Measurements from ENCODE around the gene TLR1. TPM values are rescaled to one million over a fixed set of nuclear protein-coding genes. Genes with fewer than 3 reads are reported as not detected.

The TLR1 gene
- total RNA-seq, 4 donors from 2014 or later = 0.20 to 14.0 (median 6.1) TPM

DNA sequence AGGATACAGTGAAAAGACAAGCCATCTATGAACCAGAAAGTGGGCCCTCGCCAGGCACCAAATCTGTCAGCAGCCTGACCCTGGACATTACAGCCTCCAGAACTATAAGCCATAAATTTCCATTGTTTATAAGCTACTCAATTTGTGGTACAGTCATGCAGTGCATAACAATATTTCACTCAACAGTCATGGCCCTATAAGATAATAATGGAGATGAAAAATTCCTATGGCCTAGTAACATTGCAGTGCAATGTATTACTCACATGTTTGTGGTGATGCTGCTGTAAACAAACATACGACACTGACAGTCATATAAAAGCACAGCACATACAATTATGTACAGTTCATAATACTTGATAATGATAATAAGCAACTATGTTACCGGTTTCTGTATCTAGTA, 17.1 kb upstream of the TLR1 start:
- Histone ChIP-seq H3K27me3 (no peaks in the 10 kb centered on the region), H3K36me3 (no peaks in the 10 kb centered on the region), H3K4me3 (no peak overlapping the region), H3K9me3 (no peaks in the 10 kb centered on the region), H3K4me1 (no peaks in the 10 kb centered on the region), H3K27ac (no peak overlapping the region)
- intact Hi-C loops (cut with DNase I; ENCODE audit: low total_unique reads) (no loop called here), in situ Hi-C loops (cut with MboI; ENCODE audit: low pct_ligation_motif_present in 1 of 4, low pct_unique_long_range_greater_than_20kb in 1 of 4, low sequenced_read_pairs in 3 of 4) (no loop called here)
- TF ChIP-seq POLR2A (IDR thresholded peaks at IDR 0.05) (no peak), POLR2AphosphoS5 (IDR thresholded peaks at IDR 0.05) (no peak), EP300 (IDR thresholded peaks at IDR 0.05; ENCODE audit: low read depth) (no peak)
- TF ChIP-seq, protein P1, sequence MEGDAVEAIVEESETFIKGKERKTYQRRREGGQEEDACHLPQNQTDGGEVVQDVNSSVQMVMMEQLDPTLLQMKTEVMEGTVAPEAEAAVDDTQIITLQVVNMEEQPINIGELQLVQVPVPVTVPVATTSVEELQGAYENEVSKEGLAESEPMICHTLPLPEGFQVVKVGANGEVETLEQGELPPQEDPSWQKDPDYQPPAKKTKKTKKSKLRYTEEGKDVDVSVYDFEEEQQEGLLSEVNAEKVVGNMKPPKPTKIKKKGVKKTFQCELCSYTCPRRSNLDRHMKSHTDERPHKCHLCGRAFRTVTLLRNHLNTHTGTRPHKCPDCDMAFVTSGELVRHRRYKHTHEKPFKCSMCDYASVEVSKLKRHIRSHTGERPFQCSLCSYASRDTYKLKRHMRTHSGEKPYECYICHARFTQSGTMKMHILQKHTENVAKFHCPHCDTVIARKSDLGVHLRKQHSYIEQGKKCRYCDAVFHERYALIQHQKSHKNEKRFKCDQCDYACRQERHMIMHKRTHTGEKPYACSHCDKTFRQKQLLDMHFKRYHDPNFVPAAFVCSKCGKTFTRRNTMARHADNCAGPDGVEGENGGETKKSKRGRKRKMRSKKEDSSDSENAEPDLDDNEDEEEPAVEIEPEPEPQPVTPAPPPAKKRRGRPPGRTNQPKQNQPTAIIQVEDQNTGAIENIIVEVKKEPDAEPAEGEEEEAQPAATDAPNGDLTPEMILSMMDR (IDR thresholded peaks at IDR 0.05) = no peak
- no peak for DNase-seq
- 92 to 100% methylated on average over 2 to 3 of the region's 3 CpGs for WGBS, 2 donors (ENCODE audit: low coverage in 1 of 2)

DNA sequence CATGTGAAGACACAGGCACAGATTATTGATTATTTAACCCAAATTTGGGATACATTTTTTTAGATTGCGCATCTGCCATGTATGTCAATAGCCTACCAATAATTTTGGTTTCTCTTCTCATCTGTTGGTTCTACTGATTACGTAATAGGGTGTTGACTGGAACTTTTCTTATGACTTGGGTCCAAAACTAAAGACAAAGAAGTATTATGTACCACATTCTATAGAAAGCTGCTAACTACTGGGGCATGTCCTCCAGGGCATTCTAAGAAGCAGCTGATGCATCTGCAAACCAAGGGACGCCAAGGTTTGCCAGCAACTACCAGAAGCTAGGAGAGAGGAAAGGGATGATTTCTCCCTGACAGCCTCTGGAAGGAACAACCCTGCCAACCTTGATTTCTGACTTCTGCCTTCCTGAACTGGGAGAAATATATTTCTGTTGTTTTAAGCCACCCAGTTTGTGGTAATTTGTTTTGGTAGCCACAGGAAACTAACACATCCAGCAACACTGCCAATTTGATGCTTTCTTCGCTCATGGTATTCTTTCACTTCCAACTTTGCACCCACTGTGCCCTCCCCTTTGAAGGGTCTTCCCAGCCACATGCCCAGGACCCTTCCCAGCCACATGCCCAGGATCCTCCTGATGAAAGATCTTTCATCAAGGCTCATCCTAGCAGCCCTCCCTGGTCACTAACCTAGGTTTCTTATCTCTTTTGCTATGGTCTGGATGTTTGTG, 15.9 kb upstream of the TLR1 start:
- Histone ChIP-seq H3K4me1 (no peaks in the 10 kb centered on the region), H3K27ac (no peak overlapping the region), H3K9me3 (no peaks in the 10 kb centered on the region), H3K27me3 (no peaks in the 10 kb centered on the region), H3K36me3 (no peaks in the 10 kb centered on the region), H3K4me3 (no peak overlapping the region)
- DNase-seq = no peak
- WGBS, 2 donors (ENCODE audit: low coverage in 1 of 2) = 77 to 83% methylated on average over 4 of the region's 4 CpGs
- intact Hi-C loops (cut with DNase I; ENCODE audit: low total_unique reads) (no loop called here), in situ Hi-C loops (cut with MboI; ENCODE audit: low pct_ligation_motif_present in 1 of 4, low pct_unique_long_range_greater_than_20kb in 1 of 4, low sequenced_read_pairs in 3 of 4) (no loop called here)
- TF ChIP-seq EP300 (IDR thresholded peaks at IDR 0.05; ENCODE audit: low read depth) = no peak
- no peak for TF ChIP-seq POLR2AphosphoS5 (IDR thresholded peaks at IDR 0.05)
- TF ChIP-seq, protein P1 (IDR thresholded peaks at IDR 0.05) = no peak
- TF ChIP-seq POLR2A (IDR thresholded peaks at IDR 0.05) = no peak

DNA sequence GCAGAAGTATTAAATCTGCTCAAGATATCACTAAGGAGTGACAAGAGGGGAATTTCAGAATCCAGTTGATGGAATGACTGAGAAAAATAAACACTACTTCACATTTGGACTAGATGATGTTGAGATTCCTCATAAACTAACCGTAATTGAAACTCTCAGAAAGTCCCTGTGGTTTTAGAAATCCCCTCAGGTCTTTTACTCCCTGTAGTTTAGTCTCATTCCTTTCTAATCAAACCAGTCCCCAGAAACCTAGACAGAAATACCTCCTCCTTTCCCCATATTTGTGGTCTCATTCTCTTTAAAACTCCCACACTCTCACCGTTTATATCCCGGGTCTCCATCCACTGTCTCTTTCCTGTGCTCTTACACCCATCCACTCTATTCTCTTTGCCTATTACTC, 15.0 kb upstream of the TLR1 start:
- H3K4me1 ChIP-seq = no peaks in the 10 kb centered on the region
- H3K9me3 ChIP-seq = no peaks in the 10 kb centered on the region
- H3K27ac ChIP-seq = no peak overlapping the region
- H3K27me3 ChIP-seq = no peaks in the 10 kb centered on the region
- in situ Hi-C loops (cut with MboI; ENCODE audit: low pct_ligation_motif_present in 1 of 4, low pct_unique_long_range_greater_than_20kb in 1 of 4, low sequenced_read_pairs in 3 of 4) = no loop called here
- intact Hi-C loops (cut with DNase I; ENCODE audit: low total_unique reads) = no loop called here
- WGBS, 2 donors (ENCODE audit: low coverage in 1 of 2) = 55 to 62% methylated on average over 3 of the region's 3 CpGs
- no peak for DNase-seq
- no peak overlapping the region for H3K4me3 ChIP-seq
- TF ChIP-seq, protein P1 (IDR thresholded peaks at IDR 0.05) = no peak
- TF ChIP-seq POLR2A (IDR thresholded peaks at IDR 0.05) (no peak), POLR2AphosphoS5 (IDR thresholded peaks at IDR 0.05) (no peak), EP300 (IDR thresholded peaks at IDR 0.05; ENCODE audit: low read depth) (no peak)
- H3K36me3 ChIP-seq = no peaks in the 10 kb centered on the region

DNA sequence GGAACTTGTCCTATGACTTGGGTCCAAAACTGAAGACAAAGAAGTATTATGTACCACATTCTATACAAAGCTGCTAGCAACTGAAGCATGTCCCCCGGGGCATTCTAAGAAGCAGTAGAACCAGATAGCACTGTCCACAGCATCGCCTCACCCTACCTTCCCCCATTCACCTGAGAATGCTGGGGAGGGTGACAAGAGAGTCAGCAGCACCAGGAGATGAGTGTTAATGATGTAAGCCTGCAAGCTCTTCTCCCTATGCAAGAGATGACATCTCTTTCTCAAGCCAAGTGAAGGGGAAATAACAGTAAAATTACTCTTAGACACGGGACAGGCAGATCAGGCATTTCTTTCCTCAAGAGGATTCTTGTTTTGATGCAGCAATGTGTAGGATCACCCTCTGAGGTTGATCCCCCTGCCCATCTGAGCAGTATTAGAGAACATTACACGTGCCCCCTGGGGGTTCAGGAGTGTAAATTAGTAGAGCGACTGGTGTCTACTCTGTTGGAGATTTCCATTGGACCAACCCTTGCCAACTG, 13.9 kb upstream of the TLR1 start:
- 72 to 73% methylated on average over 2 to 5 of the region's 5 CpGs for WGBS, 2 donors (ENCODE audit: low coverage in 1 of 2)
- H3K4me3 ChIP-seq = no peak overlapping the region
- DNase-seq = no peak
- TF ChIP-seq POLR2AphosphoS5 (IDR thresholded peaks at IDR 0.05) (no peak), POLR2A (IDR thresholded peaks at IDR 0.05) (no peak), EP300 (IDR thresholded peaks at IDR 0.05; ENCODE audit: low read depth) (no peak)
- TF ChIP-seq, protein P1 (IDR thresholded peaks at IDR 0.05) = no peak
- in situ Hi-C loops (cut with MboI; ENCODE audit: low pct_ligation_motif_present in 1 of 4, low pct_unique_long_range_greater_than_20kb in 1 of 4, low sequenced_read_pairs in 3 of 4) (no loop called here), intact Hi-C loops (cut with DNase I; ENCODE audit: low total_unique reads) (no loop called here)
- no peak overlapping the region for H3K27ac ChIP-seq
- no peaks in the 10 kb centered on the region for H3K9me3 ChIP-seq
- no peaks in the 10 kb centered on the region for H3K36me3 ChIP-seq
- H3K4me1 ChIP-seq = no peaks in the 10 kb centered on the region
- H3K27me3 ChIP-seq = no peaks in the 10 kb centered on the region

Data from transverse colon (tissue), 4 donors.